ENCODE measurements around the gene CTXN2. TPM values are rescaled to one million over a fixed set of nuclear protein-coding genes. Genes with fewer than 3 reads are reported as not detected.

Gene CTXN2
- not detected in 2 replicates for total RNA-seq

GRCh38 chr15:48191574-48192225 lies at the start of gene CTXN2:
CTXN2 (plus strand) TSS chr15:48191665; CDS start chr15:48201301, 9,636 bp downstream.

GRCh38 chr15:48177766-48178647 lies 13.5 kb upstream of the CTXN2 start, which contains the start of gene MYEF2:
MYEF2 (minus strand) TSS chr15:48178295; CDS start chr15:48178237, 58 bp downstream.

GRCh38 chr15:48205981-48206380 lies 14.5 kb downstream of the CTXN2 start, which contains the start of gene SLC12A1:
SLC12A1 (plus strand) TSS chr15:48206302; CDS start chr15:48207720, 1,418 bp downstream.

Other genes with a start within 250 kb of the CTXN2 start
- not detected in 2 replicates for gene SLC24A5, start 70.7 kb upstream of the CTXN2 start, total RNA-seq
- 0.52 and 1.7 TPM in 2 replicates for gene MYEF2, start 13.4 kb upstream of the CTXN2 start, total RNA-seq
- under 0.01 TPM in 1 of 2 replicates, not detected in the other for gene SLC12A1, start 14.6 kb downstream of the CTXN2 start, total RNA-seq
- 42.6 and 53.4 TPM in 2 replicates for gene DUT, start 139.8 kb downstream of the CTXN2 start, total RNA-seq

All from bronchial smooth muscle cell (primary cell).